H9 (cell line): ENCODE results near the gene NSF. TPM values are rescaled to one million over a fixed set of nuclear protein-coding genes. Genes with fewer than 3 reads are reported as not detected.

Experiments
- DNase-seq: peaks from one replicate; pipeline ENCODE4 v3.0.0-alpha.2; 2017
- H2AFZ ChIP-seq: one replicate; pipeline ENCODE4 v1.6.1; 2013; ENCODE audit warnings: mild to moderate bottlenecking, low read length, control low read depth, moderate library complexity
- H2AK5ac ChIP-seq: 2 replicates; pipeline ENCODE4 v1.6.1; 2013; ENCODE audit warnings: low read length, control low read depth, mixed read lengths; ENCODE audit not compliant: insufficient read length
- H2BK120ac ChIP-seq: one replicate; pipeline ENCODE4 v1.6.1; 2013; ENCODE audit warnings: low read depth, mild to moderate bottlenecking, low read length, control low read depth, inconsistent platforms; ENCODE audit not compliant: poor library complexity, severe bottlenecking
- H2BK12ac ChIP-seq: 2 replicates; pipeline ENCODE4 v1.6.1; 2013; ENCODE audit warnings: low read length, control low read depth, mixed read lengths, low read depth; ENCODE audit not compliant: insufficient read length
- H2BK15ac ChIP-seq: 2 replicates; pipeline ENCODE4 v1.6.1; 2013; ENCODE audit warnings: low read depth, low read length, control low read depth
- H2BK20ac ChIP-seq: one replicate; pipeline ENCODE4 v1.6.1; 2013; ENCODE audit warnings: low read depth, mild to moderate bottlenecking, low read length, control low read depth, inconsistent platforms; ENCODE audit not compliant: poor library complexity, severe bottlenecking
- H2BK5ac ChIP-seq: 2 replicates; pipeline ENCODE4 v1.6.1; 2013; ENCODE audit warnings: low read length, control low read depth, mixed read lengths; ENCODE audit not compliant: insufficient read length
- H3K14ac ChIP-seq: 2 replicates; pipeline ENCODE4 v1.6.1; 2013; ENCODE audit warnings: low read length, control low read depth; ENCODE audit not compliant: insufficient read depth
- H3K18ac ChIP-seq: 2 replicates; pipeline ENCODE4 v1.6.1; 2013; ENCODE audit warnings: low read depth, mild to moderate bottlenecking, mixed read lengths, low read length, control low read depth; ENCODE audit not compliant: insufficient read length
- H3K23ac ChIP-seq: 2 replicates; pipeline ENCODE4 v1.6.1; 2013; ENCODE audit warnings: low read length, control low read depth, mixed read lengths, low read depth; ENCODE audit not compliant: insufficient read length
- H3K23me2 ChIP-seq: 2 replicates; pipeline ENCODE4 v1.6.1; 2013; ENCODE audit warnings: low read depth, mild to moderate bottlenecking, mixed read lengths, low read length, control low read depth; ENCODE audit not compliant: insufficient read length, poor library complexity, severe bottlenecking
- H3K27ac ChIP-seq: 2 replicates; pipeline ENCODE4 v1.5.1; 2013; ENCODE audit warnings: low read length, control low read depth, mixed read lengths, low read depth; ENCODE audit not compliant: insufficient read length
- H3K27me3 ChIP-seq: 2 replicates; pipeline ENCODE4 v1.6.1; 2013; ENCODE audit warnings: low read length, control low read depth, inconsistent platforms; ENCODE audit not compliant: insufficient read depth
- H3K4ac ChIP-seq: 2 replicates; pipeline ENCODE4 v1.6.1; 2013; ENCODE audit warnings: low read depth, mild to moderate bottlenecking, control low read depth, inconsistent platforms, low read length, moderate library complexity
- H3K4me1 ChIP-seq: 2 replicates; pipeline ENCODE4 v1.6.1; 2013; ENCODE audit warnings: low read length, control low read depth, inconsistent platforms; ENCODE audit not compliant: insufficient read depth
- H3K4me2 ChIP-seq: 2 replicates; pipeline ENCODE4 v1.6.1; 2013; ENCODE audit warnings: low read length, control low read depth, mixed read lengths; ENCODE audit not compliant: insufficient read length, insufficient read depth
- H3K56ac ChIP-seq: 2 replicates; pipeline ENCODE4 v1.6.1; 2013; ENCODE audit warnings: low read depth, mild to moderate bottlenecking, mixed read lengths, low read length, control low read depth; ENCODE audit not compliant: insufficient read length
- H3K79me1 ChIP-seq: 2 replicates; pipeline ENCODE4 v1.6.1; 2013; ENCODE audit warnings: low read depth, mild to moderate bottlenecking, moderate library complexity, low read length, control low read depth, inconsistent platforms; ENCODE audit not compliant: insufficient read depth, poor library complexity, severe bottlenecking
- H3K79me2 ChIP-seq: 2 replicates; pipeline ENCODE4 v1.6.1; 2013; ENCODE audit warnings: low read length, control low read depth, inconsistent platforms; ENCODE audit not compliant: insufficient read depth
- H3K9ac ChIP-seq: 2 replicates; pipeline ENCODE4 v1.6.1; 2013; ENCODE audit warnings: low read length, control low read depth, mixed read lengths; ENCODE audit not compliant: insufficient read length; ENCODE audit errors: extremely low read depth
- H3K9me3 ChIP-seq: one replicate; pipeline ENCODE4 v1.6.1; 2013; ENCODE audit warnings: low read depth, low read length, inconsistent platforms; ENCODE audit not compliant: control insufficient read depth
- H3T11ph ChIP-seq: one replicate; pipeline ENCODE4 v1.6.1; 2013; ENCODE audit warnings: mild to moderate bottlenecking, low read length, control low read depth, inconsistent platforms
- H4K20me1 ChIP-seq: one replicate; pipeline ENCODE4 v1.6.1; 2013; ENCODE audit not compliant: control insufficient read depth, insufficient read length, insufficient read depth
- H4K5ac ChIP-seq: 2 replicates; pipeline ENCODE4 v1.6.1; 2013; ENCODE audit warnings: low read depth, mild to moderate bottlenecking, mixed read lengths, low read length, control low read depth; ENCODE audit not compliant: insufficient read length
- H4K8ac ChIP-seq: replicated peaks from 2 replicates; pipeline ENCODE4 v1.6.1; 2013; ENCODE audit warnings: low read length, control low read depth, mixed read lengths, low read depth; ENCODE audit not compliant: insufficient read length
- H4K91ac ChIP-seq: 2 replicates; pipeline ENCODE4 v1.6.1; 2013; ENCODE audit warnings: low read depth, mild to moderate bottlenecking, moderate library complexity, mixed read lengths, low read length, control low read depth; ENCODE audit not compliant: insufficient read length
- H3K27ac Mint-ChIP-seq, 3 experiments: 2 replicates in 2 of 3; 3 replicates in 1 of 3; pipeline ENCODE4 v1.8.0; 2020 to 2021; ENCODE audit warnings: mixed read lengths in 3 of 3, mild to moderate bottlenecking in 1 of 3, moderate library complexity in 1 of 3
- H3K27me3 Mint-ChIP-seq: 2 replicates; pipeline ENCODE4 v1.8.0; 2021; ENCODE audit warnings: low read depth, mild to moderate bottlenecking, moderate library complexity, mixed read lengths
- H3K36me3 Mint-ChIP-seq, 3 experiments: 2 replicates in 2 of 3; 3 replicates in 1 of 3; pipeline ENCODE4 v1.8.0; 2020 to 2021; ENCODE audit warnings: low read depth in 3 of 3, mixed read lengths in 3 of 3; ENCODE audit not compliant: insufficient read depth in 1 of 3
- H3K4me1 Mint-ChIP-seq, 2 experiments: 2 replicates each; pipeline ENCODE4 v1.8.0; 2020; ENCODE audit warnings: mixed read lengths in 2 of 2
- H3K4me3 Mint-ChIP-seq, 2 experiments: 2 replicates in 1 of 2; 3 replicates in 1 of 2; pipeline ENCODE4 v1.8.0; 2020 to 2021; ENCODE audit warnings: mild to moderate bottlenecking in 2 of 2, mixed read lengths in 2 of 2, moderate library complexity in 1 of 2
- H3K9me3 Mint-ChIP-seq, 2 experiments: 2 replicates in 1 of 2; 3 replicates in 1 of 2; pipeline ENCODE4 v1.8.0; 2020; ENCODE audit warnings: mild to moderate bottlenecking in 2 of 2, mixed read lengths in 2 of 2, moderate library complexity in 1 of 2
- CTCF ChIP-seq: fragments of 200-600 bp; sonication (generic); conservative IDR thresholded peaks from 3 replicates; pipeline ENCODE4 v1.8.0; 2021; ENCODE audit warnings: antibody characterized with exemption, mild to moderate bottlenecking
- WGBS: extraction: QIAGEN DNeasy Blood & Tissue Kit; methylation state at CpG from one replicate; pipeline ENCODE4 v1.1.7; 2013; ENCODE audit warnings: missing lambda C conversion rate, low lambda C conversion rate, mixed read lengths; ENCODE audit not compliant: insufficient read length; ENCODE audit errors: extremely low coverage; 5-methylcytosine and 5-hydroxymethylcytosine counted together
- total RNA-seq: library from RNA; stranded (reverse); gene quantifications from 2 replicates; pipeline ENCODE4 v1.2.1, GENCODE V29; 2021

The NSF gene
- total RNA-seq, 1 experiment from 2014 or later: 36.4 TPM

GRCh38 chr17:46788796-46789195 is 198.3 kb downstream of the NSF start:
- no peak overlapping the region for H4K5ac ChIP-seq
- 0 out of 2 replicates have a peak, but pooled peaks cover 2% of the 10 kb centered on the region for H3K4me1 ChIP-seq
- H2BK15ac ChIP-seq: no peak overlapping the region
- no peak overlapping the region for H2AK5ac ChIP-seq
- H3K79me2 ChIP-seq: no peaks in the 10 kb centered on the region
- no peak overlapping the region for H3K4ac ChIP-seq
- no peak overlapping the region for H3K23ac ChIP-seq
- H3K9me3 ChIP-seq: no peaks in the 10 kb centered on the region
- no peak overlapping the region for H3K18ac ChIP-seq
- Mint-ChIP-seq H3K27ac (no peak overlapping the region), H3K9me3 (peaks cover 5 to 12% of the 10 kb centered on the region in 2 experiments; a peak in 4 of 5 replicates), H3K36me3 (peaks cover 2 to 20% (median 9%) of the 10 kb centered on the region in 3 experiments; a peak in 5 of 7 replicates), H3K4me3 (no peak overlapping the region), H3K4me1 (peaks cover 25 to 40% of the 10 kb centered on the region in 2 experiments), H3K27me3 (peaks cover 74% of the 10 kb centered on the region)
- H3K27ac ChIP-seq: no peak overlapping the region
- H2BK12ac ChIP-seq: no peak overlapping the region
- no peak overlapping the region for H3K9ac ChIP-seq
- no peak overlapping the region for H2BK20ac ChIP-seq
- no peaks in the 10 kb centered on the region for H4K20me1 ChIP-seq
- H2BK120ac ChIP-seq: no peak overlapping the region
- no peaks in the 10 kb centered on the region; the same call in 1 of the 2 replicates for H3K27me3 ChIP-seq
- TF ChIP-seq CTCF: no peak
- H3K4me2 ChIP-seq: no peak overlapping the region
- H3K79me1 ChIP-seq: no peaks in the 10 kb centered on the region
- no peak overlapping the region for H4K8ac ChIP-seq
- H3K56ac ChIP-seq: no peak overlapping the region
- no peak overlapping the region for H4K91ac ChIP-seq
- H3K23me2 ChIP-seq: no peaks in the 10 kb centered on the region
- H3K14ac ChIP-seq: no peak overlapping the region
- no peak overlapping the region for H2BK5ac ChIP-seq
- no peak for DNase-seq
- WGBS: no CpG with 5 or more reads among the region's 7 CpGs
- H3T11ph ChIP-seq: no peak overlapping the region
- no peak overlapping the region for H2AFZ ChIP-seq
